GM23248 (cell line): Measurements from ENCODE around the gene KCNS1.

Experiments
- EZH2 ChIP-seq: fragments of 200-600 bp; sonication (generic); IDR thresholded peaks from 2 replicates; pipeline ENCODE4 v1.6.1; 2018; ENCODE audit warnings: antibody characterized with exemption, mild to moderate bottlenecking; ENCODE audit not compliant: insufficient read depth, poor library complexity, severe bottlenecking
- EZH2phosphoT487 ChIP-seq: fragments of 200-600 bp; sonication (generic); IDR thresholded peaks from 2 replicates; pipeline ENCODE4 v1.6.1; 2018; ENCODE audit warnings: antibody characterized with exemption, moderate library complexity, mild to moderate bottlenecking, low read depth; ENCODE audit not compliant: insufficient read depth

DNA sequence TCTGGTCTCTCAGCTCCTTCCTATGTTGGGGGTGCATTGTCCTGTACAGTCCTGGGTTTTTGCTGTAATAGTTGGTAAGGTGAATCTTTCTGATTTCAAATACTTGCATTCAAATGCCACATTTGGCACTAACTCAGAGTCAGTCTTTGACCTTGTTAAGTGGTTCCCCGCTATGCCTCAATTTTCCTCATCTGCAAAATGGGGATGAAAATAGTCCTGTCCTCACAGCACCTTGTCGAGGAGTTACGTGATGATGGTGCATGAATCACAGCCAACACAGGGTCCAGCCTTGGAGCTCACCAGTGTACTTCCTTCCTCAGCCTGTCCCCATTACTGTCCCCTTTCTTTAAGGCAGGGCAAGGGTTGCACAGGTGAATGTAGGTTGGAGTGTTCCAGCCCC is 12.9 kb upstream of the KCNS1 start:
- TF ChIP-seq EZH2 (no peak), EZH2phosphoT487 (no peak)
